Suprapubic skin (tissue), 4 donors: Measurements from ENCODE around the gene STUM. TPM values are rescaled to one million over a fixed set of nuclear protein-coding genes. Genes with fewer than 3 reads are reported as not detected.

ENCODE experiments used
- DNase-seq, 2 donors: peaks; one replicate each; pipeline ENCODE4 v3.0.0-alpha.2; 2019; ENCODE audit warnings: low spot score in 2 of 2
- H3K27ac ChIP-seq: fragments of 200-600 bp; sonication (generic); one replicate; pipeline ENCODE4 v1.5.1; 2019
- H3K27me3 ChIP-seq: fragments of 200-600 bp; sonication (generic); one replicate; pipeline ENCODE4 v1.5.1; 2019
- H3K36me3 ChIP-seq: fragments of 200-600 bp; sonication (generic); one replicate; pipeline ENCODE4 v1.5.1; 2019
- H3K4me1 ChIP-seq: fragments of 200-600 bp; sonication (generic); one replicate; pipeline ENCODE4 v1.5.1; 2019
- H3K4me3 ChIP-seq: fragments of 200-600 bp; sonication (generic); one replicate; pipeline ENCODE4 v1.5.1; 2019; ENCODE audit warnings: mild to moderate bottlenecking
- H3K9me3 ChIP-seq: fragments of 200-600 bp; sonication (generic); one replicate; pipeline ENCODE4 v1.5.1; 2019
- CTCF ChIP-seq, 2 donors: fragments of 200-600 bp in 1 of 2; fragments of 450-650 bp in 1 of 2; sonication (generic) in 1 of 2; IDR thresholded peaks; one replicate each; pipeline ENCODE4 v1.5.1; 2016 to 2019; ENCODE audit warnings: antibody characterized with exemption in 2 of 2, mild to moderate bottlenecking in 1 of 2, moderate library complexity in 1 of 2
- EP300 ChIP-seq: sonication (generic); formaldehyde crosslinking; IDR thresholded peaks from one replicate; pipeline ENCODE4 v1.6.1; 2017; ENCODE audit warnings: antibody characterized with exemption
- POLR2A ChIP-seq, 2 donors: fragments of 450-650 bp; IDR thresholded peaks; one replicate each; pipeline ENCODE4 v1.6.1; 2017; ENCODE audit warnings: antibody characterized with exemption in 2 of 2, mild to moderate bottlenecking in 2 of 2, moderate library complexity in 2 of 2
- POLR2AphosphoS5 ChIP-seq, 3 donors: sonication (generic); formaldehyde crosslinking; IDR thresholded peaks; one replicate each; pipeline ENCODE4 v1.6.1; 2017; ENCODE audit warnings: antibody characterized with exemption in 3 of 3
- whole genome bisulfite sequencing: methylation state at CpG from one replicate; pipeline ENCODE4 v1.1.5; 2018; 5-methylcytosine and 5-hydroxymethylcytosine counted together
- total RNA-seq, 4 donors: library from RNA; depleted of rRNA; stranded (reverse); fragments of >200 nt; gene quantifications; one replicate each; pipeline ENCODE4 v1.1.0, GENCODE V29; 2016

The STUM gene
- total RNA-seq, 4 donors from 2014 or later: 1.6 to 5.9 (median 2.0) TPM

GRCh38 chr1:226520640-226521355 lies 27.8 kb upstream of the STUM start:
- 78% methylated on average over 9 of the region's 9 CpGs for WGBS
- Histone ChIP-seq H3K4me3 (no peak overlapping the region), H3K4me1 (no peaks in the 10 kb centered on the region), H3K27me3 (peaks cover 8% of the 10 kb centered on the region), H3K9me3 (no peaks in the 10 kb centered on the region), H3K27ac (no peak overlapping the region), H3K36me3 (no peaks in the 10 kb centered on the region)
- TF ChIP-seq EP300: no peak
- peak in 1 of 2 donors; percentile 43 for DNase-seq

DNA sequence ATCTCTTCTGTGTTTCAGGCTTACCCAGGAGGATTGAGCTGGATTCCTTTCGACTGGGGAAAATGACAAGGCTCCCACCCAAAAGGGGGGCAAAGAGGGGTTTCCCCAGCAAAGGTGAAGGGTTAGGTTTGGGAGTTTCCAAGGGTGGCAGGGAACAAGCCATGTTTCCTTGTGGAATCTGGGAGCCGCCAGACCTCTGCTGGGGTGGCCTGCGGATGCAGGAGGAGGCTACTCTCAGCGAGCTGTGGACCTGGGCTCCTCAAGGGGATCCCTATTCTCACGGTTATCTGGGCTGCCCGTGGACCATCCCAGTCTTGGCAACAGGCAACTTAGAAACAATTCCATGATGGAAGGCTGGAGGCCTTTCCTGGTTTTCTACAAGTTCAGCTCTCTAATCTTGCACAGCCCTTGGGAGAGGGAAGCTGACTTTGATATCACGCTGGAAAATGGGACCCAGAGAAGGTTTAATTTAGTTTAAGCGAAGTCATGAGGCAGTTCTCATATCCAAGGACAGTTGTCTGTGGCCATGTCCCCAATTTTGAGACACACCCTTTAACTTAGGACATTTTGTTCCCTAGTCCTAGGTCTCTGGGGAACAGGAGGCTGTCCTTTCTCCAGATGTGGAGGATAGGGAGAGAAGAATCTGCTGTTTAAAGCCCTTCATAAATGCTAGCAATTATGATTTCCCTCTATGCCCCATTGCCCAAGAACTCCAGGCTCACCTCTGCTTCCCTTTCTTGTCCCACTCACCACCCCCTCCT lies 24.7 kb upstream of the STUM start:
- 85% methylated on average over 8 of the region's 8 CpGs for WGBS
- Histone ChIP-seq H3K27ac (peak overlapping the region; percentile 81), H3K4me3 (no peak overlapping the region), H3K36me3 (no peaks in the 10 kb centered on the region), H3K27me3 (peaks cover 8% of the 10 kb centered on the region), H3K4me1 (no peaks in the 10 kb centered on the region), H3K9me3 (no peaks in the 10 kb centered on the region)
- DNase-seq: peak in 1 of 2 donors; percentile 76
- TF ChIP-seq EP300: no peak
- TF ChIP-seq POLR2AphosphoS5 (IDR thresholded peaks at IDR 0.05): peak in 1 of 3 donors; percentile 73

GRCh38 chr1:226524547-226524946 lies 24.0 kb upstream of the STUM start:
- peak overlapping the region; percentile 77 for H3K27ac ChIP-seq
- H3K4me1 ChIP-seq: no peaks in the 10 kb centered on the region
- H3K27me3 ChIP-seq: peaks cover 5% of the 10 kb centered on the region
- no peak overlapping the region for H3K4me3 ChIP-seq
- no peak for DNase-seq
- no peaks in the 10 kb centered on the region for H3K36me3 ChIP-seq
- TF ChIP-seq POLR2AphosphoS5 (IDR thresholded peaks at IDR 0.05): no peak
- no peak for TF ChIP-seq CTCF (IDR thresholded peaks at IDR 0.05)
- no peak for TF ChIP-seq POLR2A (IDR thresholded peaks at IDR 0.05)
- no peak for TF ChIP-seq EP300
- no peaks in the 10 kb centered on the region for H3K9me3 ChIP-seq

GRCh38 chr1:226525750-226526149 lies 22.8 kb upstream of the STUM start:
- no peak for TF ChIP-seq CTCF (IDR thresholded peaks at IDR 0.05)
- TF ChIP-seq POLR2A (IDR thresholded peaks at IDR 0.05): no peak
- TF ChIP-seq EP300: no peak
- Histone ChIP-seq H3K27ac (peak overlapping the region; percentile 77), H3K27me3 (peaks cover 3% of the 10 kb centered on the region), H3K4me1 (no peaks in the 10 kb centered on the region), H3K9me3 (no peaks in the 10 kb centered on the region), H3K36me3 (no peaks in the 10 kb centered on the region), H3K4me3 (no peak overlapping the region)
- peak in 1 of 2 donors; percentile 73 for DNase-seq
- 86% methylated on average over 3 of the region's 3 CpGs for WGBS

GRCh38 chr1:226526801-226527595 lies 21.6 kb upstream of the STUM start:
- Histone ChIP-seq H3K27ac (no peak overlapping the region), H3K27me3 (no peaks in the 10 kb centered on the region), H3K4me1 (no peaks in the 10 kb centered on the region), H3K36me3 (no peaks in the 10 kb centered on the region), H3K4me3 (no peak overlapping the region), H3K9me3 (no peaks in the 10 kb centered on the region)
- DNase-seq: peak in 1 of 2 donors; percentile 54
- TF ChIP-seq POLR2A (IDR thresholded peaks at IDR 0.05) (no peak), POLR2AphosphoS5 (IDR thresholded peaks at IDR 0.05) (no peak), CTCF (IDR thresholded peaks at IDR 0.05) (no peak)
- WGBS: 81% methylated on average over 19 of the region's 21 CpGs

DNA sequence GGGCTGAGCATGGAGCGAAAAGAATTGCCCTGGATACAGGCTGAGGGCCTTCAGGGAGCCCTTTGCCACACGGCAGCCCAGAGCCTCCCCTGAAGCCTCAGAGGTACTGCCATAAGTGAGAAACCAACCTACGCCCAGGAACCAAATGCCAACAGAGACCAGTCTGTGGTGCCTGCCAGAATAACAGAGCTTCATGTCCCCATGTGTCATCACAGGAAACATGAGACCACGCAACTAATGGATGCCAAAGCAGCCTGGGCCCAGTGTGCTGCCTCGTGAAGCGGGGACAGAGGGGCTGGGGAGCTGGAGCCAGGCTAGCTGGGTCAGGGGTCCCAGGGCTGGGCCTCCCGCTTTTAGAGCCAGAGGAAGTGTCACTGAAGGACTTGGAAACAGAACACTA lies 18.7 kb upstream of the STUM start:
- H3K27me3 ChIP-seq: no peaks in the 10 kb centered on the region

More for the DNA sequence above, 18.7 kb upstream of the STUM start:
- H3K4me3 ChIP-seq: no peak overlapping the region
- TF ChIP-seq POLR2A (IDR thresholded peaks at IDR 0.05) (no peak), CTCF (IDR thresholded peaks at IDR 0.05) (no peak)
- no peak for DNase-seq
- H3K36me3 ChIP-seq: no peaks in the 10 kb centered on the region
- H3K27ac ChIP-seq: no peak overlapping the region
- no peaks in the 10 kb centered on the region for H3K4me1 ChIP-seq
- WGBS: 100% methylated on average over 2 of the region's 7 CpGs
- no peaks in the 10 kb centered on the region for H3K9me3 ChIP-seq
